ES-I3 (cell line): Measurements from ENCODE around the gene ZFPM1.
"Not testable (repeated sequence)": the region's sequence is repeated elsewhere in the genome, so short reads cannot be mapped to it uniquely, and the experiment has no call there.

Source experiments
- H3K36me3 ChIP-seq: 2 replicates; pipeline ENCODE4 v1.6.1; 2013; ENCODE audit warnings: mild to moderate bottlenecking, low read length, control low read depth, moderate library complexity; ENCODE audit not compliant: insufficient read depth
- H3K4me1 ChIP-seq: 2 replicates; pipeline ENCODE4 v1.6.1; 2013; ENCODE audit warnings: mild to moderate bottlenecking, control low read depth, low read length; ENCODE audit not compliant: insufficient read depth
- H3K9ac ChIP-seq: 2 replicates; pipeline ENCODE4 v1.6.1; 2013; ENCODE audit warnings: low read depth, mild to moderate bottlenecking, low read length, moderate library complexity
- H3K9me3 ChIP-seq: 2 replicates; pipeline ENCODE4 v1.6.1; 2013; ENCODE audit warnings: mild to moderate bottlenecking, low read length, moderate library complexity; ENCODE audit not compliant: control insufficient read depth, insufficient read depth

The ZFPM1 gene

GRCh38 chr16:88453217-88453531 is at the start of gene ZFPM1:
Gene ZFPM1, plus strand, starts transcription at chr16:88453280. Its CDS starts 359 bp downstream, at chr16:88453639.
- Histone ChIP-seq H3K9ac (peak within 1 kb of the TSS; percentile 63; the same call in 1 of the 2 replicates), H3K36me3 (no peaks in the 10 kb centered on the region), H3K4me1 (peaks cover 8% of the 10 kb centered on the region; the same call in 1 of the 2 replicates), H3K9me3 (no peaks in the 10 kb centered on the region)

DNA sequence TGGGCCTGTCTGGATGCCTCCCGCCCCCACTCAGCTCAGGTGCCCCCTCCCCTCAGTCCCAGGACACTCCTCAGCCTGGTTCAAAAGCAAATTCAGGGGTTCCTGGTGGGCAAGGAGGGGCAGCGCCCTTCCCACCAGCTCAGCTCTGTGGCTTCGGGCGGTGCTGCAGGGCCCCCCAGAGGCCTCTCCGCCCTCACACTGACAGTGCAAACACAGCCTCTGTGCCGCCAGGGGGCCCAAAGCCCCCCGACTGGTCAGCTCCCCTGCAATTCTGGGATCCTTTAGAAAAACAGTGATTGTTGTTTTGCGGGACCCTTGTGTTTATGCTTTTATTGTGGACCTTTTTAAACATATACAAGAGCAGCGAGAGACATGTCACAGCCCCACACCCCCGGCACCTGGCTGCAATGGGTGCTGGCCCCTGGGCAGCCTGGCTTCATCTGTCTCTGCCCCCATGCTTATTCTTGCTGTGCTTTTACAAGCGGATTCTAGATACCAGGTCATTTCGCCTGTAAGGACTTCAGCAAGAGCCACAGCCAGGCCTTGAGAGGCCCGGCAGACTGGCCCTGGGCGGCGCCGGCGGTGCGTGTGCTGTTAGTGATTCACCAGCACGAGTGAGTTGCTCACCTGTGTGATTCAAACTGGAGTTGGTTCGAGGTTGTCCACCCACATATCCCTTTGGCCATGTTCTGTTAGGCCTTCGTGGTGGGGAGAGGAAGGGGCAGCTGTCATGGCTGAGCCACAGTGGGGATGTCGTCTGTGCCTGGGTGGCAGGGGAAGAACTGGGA is 49.1 kb upstream of the ZFPM1 start:
- H3K9ac ChIP-seq: no peak overlapping the region
- H3K9me3 ChIP-seq: no peaks in the 10 kb centered on the region
- no peaks in the 10 kb centered on the region for H3K36me3 ChIP-seq
- H3K4me1 ChIP-seq: no peaks in the 10 kb centered on the region

GRCh38 chr16:88404769-88405168 is 48.3 kb upstream of the ZFPM1 start:
- Histone ChIP-seq H3K4me1 (no peaks in the 10 kb centered on the region), H3K36me3 (no peaks in the 10 kb centered on the region), H3K9ac (no peak overlapping the region), H3K9me3 (no peaks in the 10 kb centered on the region)

GRCh38 chr16:88405216-88406060 is 47.6 kb upstream of the ZFPM1 start:
- H3K36me3 ChIP-seq: no peaks in the 10 kb centered on the region
- H3K9me3 ChIP-seq: no peaks in the 10 kb centered on the region
- no peaks in the 10 kb centered on the region for H3K4me1 ChIP-seq
- H3K9ac ChIP-seq: no peak overlapping the region

DNA sequence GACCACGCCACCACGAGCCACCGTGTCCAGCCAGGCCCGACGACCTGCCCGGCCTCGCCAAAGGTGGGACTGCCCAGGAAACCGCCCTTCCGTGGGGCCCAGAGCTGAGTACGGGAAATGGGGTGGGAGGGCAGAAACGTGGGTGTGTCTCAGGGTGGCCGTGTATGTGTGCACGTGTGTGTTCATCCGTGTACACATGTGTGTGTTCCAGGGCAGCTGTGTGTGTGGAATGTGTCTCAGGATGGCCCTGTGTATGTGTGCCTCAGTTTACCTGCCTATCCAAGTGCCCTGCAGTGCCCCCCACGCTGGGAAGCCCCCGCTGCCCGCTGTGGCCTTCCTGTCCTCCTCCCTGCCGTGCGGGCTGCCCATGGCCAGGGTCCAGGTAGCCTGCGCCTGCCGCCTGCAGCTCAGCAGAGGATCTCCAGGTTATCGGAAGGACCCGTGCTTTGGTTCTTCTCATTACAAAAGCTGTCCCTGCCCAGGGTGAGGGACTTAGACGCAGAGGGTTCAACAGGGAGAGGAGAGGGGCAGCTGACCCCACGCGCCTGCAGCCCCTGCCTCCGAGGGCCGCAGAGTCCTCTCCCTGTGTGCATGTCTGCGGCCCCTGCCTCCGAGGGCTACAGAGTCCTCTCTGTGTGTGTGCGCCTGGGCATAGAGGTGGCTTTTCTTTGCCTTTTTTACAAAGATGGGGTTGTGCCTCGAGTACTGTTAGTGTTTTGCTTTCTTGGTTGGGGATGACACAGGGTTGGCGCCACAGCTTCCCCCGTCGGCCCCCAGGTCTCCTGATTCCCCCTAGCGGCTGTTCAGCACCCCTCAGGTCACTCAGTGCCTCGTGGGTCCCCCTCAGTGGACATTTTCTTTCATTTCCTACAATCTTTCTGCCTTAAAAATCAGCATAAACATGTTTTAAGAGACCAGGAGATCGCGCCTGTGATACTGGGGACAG is 46.7 kb upstream of the ZFPM1 start:
- Histone ChIP-seq H3K9me3 (no peaks in the 10 kb centered on the region), H3K9ac (no peak overlapping the region), H3K36me3 (no peaks in the 10 kb centered on the region), H3K4me1 (no peaks in the 10 kb centered on the region)

DNA sequence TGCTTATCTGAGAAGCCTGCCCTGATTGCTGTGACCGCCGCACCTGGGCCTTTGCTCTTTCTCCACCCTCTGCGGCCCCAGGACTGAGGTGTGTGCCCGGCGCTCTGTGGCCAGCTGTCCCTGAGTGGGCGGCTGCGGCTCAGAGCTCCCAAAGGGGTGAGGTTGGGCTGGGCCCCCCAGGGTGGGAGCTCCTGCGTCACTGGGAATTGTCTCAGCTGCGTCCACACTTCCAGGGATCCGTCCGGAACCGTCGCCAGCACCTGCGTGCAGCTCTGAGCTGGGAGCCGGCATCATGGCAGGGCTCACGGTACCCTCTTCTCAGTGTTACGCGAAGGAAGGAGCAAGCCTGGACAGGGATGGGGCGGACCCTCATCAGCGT is 46.0 kb upstream of the ZFPM1 start:
- Histone ChIP-seq H3K9ac (no peak overlapping the region), H3K4me1 (no peaks in the 10 kb centered on the region), H3K36me3 (no peaks in the 10 kb centered on the region), H3K9me3 (no peaks in the 10 kb centered on the region)

DNA sequence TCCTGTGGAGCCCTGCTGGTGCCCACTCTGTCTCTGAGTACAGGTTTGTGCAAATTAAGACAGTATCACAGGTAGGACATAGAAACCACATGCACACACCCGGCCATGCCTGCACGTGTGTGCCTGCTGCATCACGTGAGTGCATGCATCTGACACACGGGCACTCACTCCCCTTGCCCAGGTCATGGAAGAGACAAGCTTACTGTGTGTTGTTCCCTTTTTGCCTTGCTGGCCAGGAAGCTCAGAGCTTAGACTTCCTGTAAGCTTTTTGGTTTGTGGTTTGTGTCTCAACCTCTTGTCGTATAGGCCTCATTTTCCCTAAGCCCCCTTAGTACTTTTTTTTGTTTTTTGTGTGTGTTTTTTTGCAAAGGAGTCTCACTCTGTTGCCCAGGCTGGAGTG is 45.3 kb upstream of the ZFPM1 start:
- Histone ChIP-seq H3K4me1 (no peaks in the 10 kb centered on the region), H3K36me3 (no peaks in the 10 kb centered on the region), H3K9ac (no peak overlapping the region), H3K9me3 (no peaks in the 10 kb centered on the region)

DNA sequence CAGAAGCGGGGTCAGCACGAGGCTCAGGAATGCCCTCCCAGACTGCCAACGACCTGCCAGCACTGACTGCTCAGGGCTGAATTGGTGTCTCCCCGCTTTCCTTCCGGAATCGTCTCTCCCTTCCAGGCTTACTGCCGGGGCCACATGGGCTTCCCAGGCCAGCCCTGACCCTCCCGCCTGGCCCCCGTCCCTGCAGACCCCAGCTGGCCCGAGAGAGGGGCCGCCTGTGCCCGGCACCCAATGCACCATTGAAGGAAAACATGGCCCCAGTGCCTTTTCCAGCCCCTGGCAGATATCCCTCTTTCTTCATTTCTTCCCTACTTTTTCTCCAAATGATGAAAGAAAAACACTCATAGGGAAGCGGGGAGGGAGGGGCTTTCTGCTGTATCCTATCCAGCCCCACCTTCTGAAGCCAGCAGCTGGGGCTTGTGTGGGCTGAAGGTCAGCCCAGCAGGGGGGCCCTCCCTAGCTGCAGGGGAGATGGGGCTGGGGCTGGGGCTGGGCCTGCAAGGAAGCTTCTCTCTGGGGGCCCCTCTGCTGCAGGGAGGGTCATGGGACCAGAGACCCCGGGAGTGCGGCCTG is 44.4 kb upstream of the ZFPM1 start:
- no peaks in the 10 kb centered on the region for H3K9me3 ChIP-seq
- no peaks in the 10 kb centered on the region for H3K4me1 ChIP-seq
- H3K36me3 ChIP-seq: no peaks in the 10 kb centered on the region
- H3K9ac ChIP-seq: no peak overlapping the region

GRCh38 chr16:88409296-88410065 is 43.6 kb upstream of the ZFPM1 start:
- no peak overlapping the region for H3K9ac ChIP-seq
- H3K9me3 ChIP-seq: no peaks in the 10 kb centered on the region
- H3K36me3 ChIP-seq: no peaks in the 10 kb centered on the region
- no peaks in the 10 kb centered on the region for H3K4me1 ChIP-seq

DNA sequence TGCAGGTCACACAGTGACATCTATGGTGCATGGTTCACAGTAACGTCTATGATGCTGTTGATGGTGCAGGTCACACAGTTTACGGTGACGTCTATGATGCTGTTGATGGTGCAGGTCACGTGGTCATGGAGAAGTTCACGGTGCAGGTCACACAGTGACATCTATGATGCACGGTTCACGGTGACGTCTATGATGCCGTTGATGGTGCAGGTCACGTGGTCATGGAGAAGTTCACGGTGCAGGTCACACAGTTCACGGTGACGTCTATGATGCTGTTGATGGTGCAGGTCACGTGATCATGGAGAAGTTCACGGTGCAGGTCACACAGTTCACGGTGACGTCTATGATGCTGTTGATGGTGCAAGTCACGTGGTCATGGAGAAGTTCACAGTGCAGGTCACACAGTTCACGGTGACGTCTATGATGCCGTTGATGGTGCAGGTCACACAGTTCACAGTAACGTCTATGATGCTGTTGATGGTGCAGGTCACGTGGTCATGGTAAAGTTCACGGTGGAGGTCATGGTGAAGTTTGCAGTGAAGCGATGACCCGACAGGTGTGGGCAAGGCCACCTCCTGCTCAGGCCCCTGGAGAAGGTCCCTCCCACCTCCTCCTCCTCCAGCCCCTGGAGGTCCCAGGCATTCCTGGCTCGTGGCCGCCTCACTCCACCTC is 42.6 kb upstream of the ZFPM1 start:
- not testable (repeated sequence) for H3K4me1 ChIP-seq, H3K9ac ChIP-seq, H3K9me3 ChIP-seq, H3K36me3 ChIP-seq

DNA sequence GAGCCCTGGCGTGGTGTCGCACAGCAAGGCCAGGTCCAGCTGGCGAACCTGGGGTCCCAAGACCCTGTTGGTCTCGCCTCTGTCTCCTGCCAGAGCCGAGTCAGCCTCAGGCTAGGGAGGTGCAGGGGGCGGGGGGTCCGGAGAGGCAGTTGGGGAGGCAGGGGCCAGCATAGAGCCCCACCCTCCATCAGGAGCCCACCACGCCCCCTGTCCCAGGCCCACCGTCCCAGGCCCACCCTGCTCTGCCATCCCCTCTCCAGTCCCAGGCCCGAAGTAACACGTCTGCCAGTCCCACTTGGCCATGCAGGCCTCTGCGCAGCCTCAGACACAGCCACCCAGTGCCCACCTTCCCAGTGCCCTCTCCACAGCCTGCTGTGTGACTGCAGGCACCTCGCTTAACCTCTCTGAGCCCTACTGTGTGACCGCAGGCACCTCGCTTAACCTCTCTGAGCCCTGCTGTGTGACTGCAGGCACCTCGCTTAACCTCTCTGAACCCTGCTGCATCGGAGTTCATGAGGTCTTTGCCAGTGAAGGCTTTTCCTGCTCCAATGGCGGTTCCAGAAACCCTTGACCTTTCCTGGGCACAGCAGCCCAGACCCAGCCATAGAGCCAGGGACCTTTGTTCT is 41.0 kb upstream of the ZFPM1 start:
- no peaks in the 10 kb centered on the region for H3K9me3 ChIP-seq
- H3K9ac ChIP-seq: no peak overlapping the region
- no peaks in the 10 kb centered on the region for H3K36me3 ChIP-seq
- H3K4me1 ChIP-seq: no peaks in the 10 kb centered on the region

DNA sequence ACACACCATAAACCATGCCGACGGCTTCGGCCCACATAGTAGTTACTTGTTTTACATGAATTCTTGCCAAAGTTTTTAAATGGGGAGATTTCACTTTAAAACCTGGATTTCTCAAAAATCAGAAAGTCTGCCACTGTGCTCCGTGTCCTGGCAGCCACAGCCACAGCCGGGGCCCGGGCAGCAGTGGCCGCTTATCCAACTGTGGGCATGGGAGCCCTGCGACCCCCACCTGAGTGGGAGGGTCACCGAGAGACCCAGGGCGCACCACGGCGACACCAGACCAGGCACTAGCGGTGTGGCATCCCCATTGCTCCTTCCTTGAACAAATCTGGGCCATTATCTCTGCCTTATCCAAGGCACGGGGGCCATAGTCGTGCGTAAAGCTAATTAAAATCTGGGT is 40.3 kb upstream of the ZFPM1 start:
- Histone ChIP-seq H3K4me1 (no peaks in the 10 kb centered on the region), H3K9me3 (no peaks in the 10 kb centered on the region), H3K9ac (no peak overlapping the region), H3K36me3 (no peaks in the 10 kb centered on the region)

GRCh38 chr16:88413231-88413630 is 39.8 kb upstream of the ZFPM1 start:
- no peak overlapping the region for H3K9ac ChIP-seq
- no peaks in the 10 kb centered on the region for H3K4me1 ChIP-seq
- H3K9me3 ChIP-seq: no peaks in the 10 kb centered on the region
- H3K36me3 ChIP-seq: no peaks in the 10 kb centered on the region
